Right ventricle myocardium superior (tissue), 1 donor: ENCODE data around the gene TMEM219. TPM values are rescaled to one million over a fixed set of nuclear protein-coding genes. Genes with fewer than 3 reads are reported as not detected.

Experiments
- ATAC-seq: fragments of 200-7000 bp; cut with Tn5 transposase; one replicate; pipeline ENCODE4 v1.9.1; 2020; ENCODE audit warnings: mild to moderate bottlenecking; ENCODE audit not compliant: poor library complexity
- DNase-seq: peaks from one replicate; pipeline ENCODE4 v3.0.0-alpha.2; 2020
- intact Hi-C: fragments of 100-400 bp; cut with DNase I; formaldehyde crosslinking; loops from one replicate; pipeline ENCODE4 v1.11.2; 2022
- total RNA-seq: library from RNA; stranded (reverse); fragmentation: NEBNext Ultra II Directional; extraction: Animal tissue kit (Norgen Biotek cat#: 25700); gene quantifications from one replicate; pipeline ENCODE4 v1.2.1, GENCODE V29; 2021
- donor health status: DM: no; HTN: yes; CAD: no; lungs with severe emphysema.

TMEM219 gene
- total RNA-seq, 1 donor from 2014 or later = 70.6 TPM

DNA sequence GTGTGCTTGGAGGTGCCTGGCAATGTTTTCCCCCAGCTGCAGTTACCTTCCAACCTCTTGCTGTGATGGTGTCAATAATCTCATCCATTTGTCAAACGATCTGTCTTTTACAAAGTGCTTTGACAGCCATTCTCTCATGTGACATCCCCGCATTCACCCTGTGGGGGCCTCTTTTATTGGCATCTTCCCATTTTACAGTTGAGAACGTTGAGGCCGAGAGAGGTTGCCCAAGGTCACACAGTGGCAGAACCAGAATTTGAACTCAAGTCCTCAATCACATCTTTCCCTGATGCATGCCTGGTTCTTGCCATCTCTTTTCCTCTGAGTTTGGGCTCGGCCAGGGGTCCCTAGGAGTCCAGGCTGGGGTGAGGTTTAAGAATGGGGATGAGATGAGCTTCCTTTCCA is 13.3 kb downstream of the TMEM219 start:
- no peak for ATAC-seq
- DNase-seq = no peak
- intact Hi-C loops = no loop called here

GRCh38 chr16:29975811-29976511 is 14.1 kb downstream of the TMEM219 start:
- DNase-seq (no peak), ATAC-seq (no peak)
- intact Hi-C loops = no loop called here

DNA sequence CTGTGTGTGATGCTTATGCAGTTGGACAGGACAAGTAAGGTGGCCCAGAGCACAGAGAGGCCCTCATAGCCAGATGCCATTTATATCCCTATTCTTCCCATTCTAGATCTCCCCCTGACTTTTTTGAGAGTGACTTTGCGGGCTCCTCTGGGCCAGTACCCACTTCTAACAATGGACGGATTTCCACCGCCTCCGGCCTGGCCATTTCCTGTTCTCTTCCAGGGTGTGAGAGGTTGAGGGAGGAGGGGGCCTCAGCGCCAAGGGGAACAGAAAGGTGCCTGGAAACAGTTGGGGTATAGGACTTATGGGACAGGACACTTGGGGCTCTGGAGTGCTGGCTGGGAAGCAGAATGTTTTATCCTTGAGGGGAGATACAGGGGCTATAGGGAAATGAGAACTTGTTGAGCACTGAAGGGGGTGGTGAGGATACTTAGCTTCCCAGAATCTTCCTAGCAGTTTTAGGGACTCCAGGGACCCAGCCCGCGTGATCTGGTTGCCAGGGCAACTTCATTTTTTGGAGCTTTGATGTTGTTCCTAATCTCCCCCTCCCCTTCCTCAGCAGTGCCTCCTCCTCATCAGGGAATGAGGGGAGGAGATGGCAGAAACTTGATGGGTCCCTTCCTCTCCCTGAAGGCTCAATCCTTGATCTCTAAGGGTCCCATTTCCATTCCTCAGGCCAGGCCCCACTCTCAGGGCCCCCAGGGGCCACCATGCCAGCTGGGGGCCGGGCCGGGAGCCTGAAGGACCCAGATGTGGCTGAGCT is 15.4 kb downstream of the TMEM219 start:
- DNase-seq (no peak), ATAC-seq (no peak)
- intact Hi-C loops = no loop called here

- intact Hi-C loops = no loop called here
- no peak for DNase-seq
- ATAC-seq = no peak
Observed at GRCh38 chr16:29978081-29978480, 16.2 kb downstream of the TMEM219 start.

- ATAC-seq (no peak), DNase-seq (no peak)
- intact Hi-C loops = no loop called here
Observed at GRCh38 chr16:29978564-29979270, 16.8 kb downstream of the TMEM219 start.

- peak; percentile 33 for DNase-seq
- intact Hi-C loops = no loop called here
- no peak for ATAC-seq
Observed at GRCh38 chr16:29982560-29983419, 20.9 kb downstream of the TMEM219 start.

DNA sequence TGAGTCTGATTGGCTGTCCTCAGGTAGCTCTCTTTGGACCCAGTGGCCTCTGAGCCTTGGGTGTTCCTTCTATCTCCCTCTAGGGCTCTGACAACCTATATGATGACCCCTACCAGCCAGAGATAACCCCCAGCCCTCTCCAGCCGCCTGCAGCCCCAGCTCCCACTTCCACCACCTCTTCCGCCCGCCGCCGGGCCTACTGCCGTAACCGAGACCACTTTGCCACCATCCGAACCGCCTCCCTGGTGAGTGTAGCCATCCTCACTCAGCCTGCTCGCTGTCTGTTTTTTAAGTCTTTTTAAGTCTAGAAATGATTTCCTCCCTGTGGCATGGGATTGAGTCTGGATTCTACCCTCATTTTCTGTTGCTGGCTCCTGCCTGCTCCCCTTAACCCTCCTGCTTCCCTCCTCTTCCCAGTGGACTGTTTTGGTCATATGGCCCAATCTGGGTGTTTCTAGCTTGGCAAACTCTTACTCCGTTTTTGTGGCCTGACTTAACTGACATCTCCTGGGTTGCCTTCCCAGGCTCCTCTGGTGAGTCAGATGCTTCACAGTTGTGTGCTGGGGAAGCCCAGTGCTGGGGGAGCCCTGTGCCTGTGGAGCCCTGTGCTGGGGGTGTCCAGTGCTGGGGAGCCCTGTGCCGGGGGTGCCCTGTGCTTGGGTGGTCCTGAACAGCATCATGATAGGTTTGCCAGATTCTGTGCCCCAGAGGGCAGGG is 21.7 kb downstream of the TMEM219 start:
- intact Hi-C loops = no loop called here
- ATAC-seq = no peak
- peak; percentile 35 for DNase-seq

GRCh38 chr16:29984137-29984763 is 22.4 kb downstream of the TMEM219 start:
- DNase-seq (peak; percentile 3), ATAC-seq (no peak)
- intact Hi-C loops = no loop called here

- ATAC-seq (no peak), DNase-seq (no peak)
- intact Hi-C loops = no loop called here
Observed at GRCh38 chr16:29984764-29985147, 22.9 kb downstream of the TMEM219 start.

DNA sequence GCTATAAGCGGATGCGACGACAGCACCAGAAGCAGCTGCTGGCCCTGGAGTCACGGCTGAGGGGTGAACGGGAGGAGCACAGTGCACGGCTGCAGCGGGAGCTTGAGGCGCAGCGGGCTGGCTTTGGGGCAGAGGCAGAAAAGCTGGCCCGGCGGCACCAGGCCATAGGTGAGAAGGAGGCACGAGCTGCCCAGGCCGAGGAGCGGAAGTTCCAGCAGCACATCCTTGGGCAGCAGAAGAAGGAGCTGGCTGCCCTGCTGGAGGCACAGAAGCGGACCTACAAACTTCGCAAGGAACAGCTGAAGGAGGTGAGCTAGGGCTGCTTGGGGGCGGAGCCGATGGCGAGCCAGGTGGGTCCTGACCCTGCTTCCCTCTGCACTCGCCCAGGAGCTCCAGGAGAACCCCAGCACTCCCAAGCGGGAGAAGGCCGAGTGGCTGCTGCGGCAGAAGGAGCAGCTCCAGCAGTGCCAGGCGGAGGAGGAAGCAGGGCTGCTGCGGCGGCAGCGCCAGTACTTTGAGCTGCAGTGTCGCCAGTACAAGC is 23.5 kb downstream of the TMEM219 start:
- DNase-seq (peak; percentile 37), ATAC-seq (no peak)
- intact Hi-C loops = no loop called here

- ATAC-seq (no peak), DNase-seq (peak; percentile 33)
- intact Hi-C loops = no loop called here
Observed at GRCh38 chr16:29986231-29986630, 24.4 kb downstream of the TMEM219 start.

GRCh38 chr16:29986931-29987330 is 25.1 kb downstream of the TMEM219 start:
- intact Hi-C loops = no loop called here
- peak; percentile 29 for DNase-seq
- ATAC-seq = no peak

- intact Hi-C loops = no loop called here
- ATAC-seq (no peak), DNase-seq (peak; percentile 33)
Observed at GRCh38 chr16:29987371-29988085, 25.6 kb downstream of the TMEM219 start.

GRCh38 chr16:29988346-29989075 is 26.6 kb downstream of the TMEM219 start:
- intact Hi-C loops = no loop called here
- ATAC-seq (no peak), DNase-seq (peak; percentile 8)

GRCh38 chr16:29989111-29989858 is 27.4 kb downstream of the TMEM219 start:
- no peak for ATAC-seq
- intact Hi-C loops = no loop called here
- peak; percentile 13 for DNase-seq

DNA sequence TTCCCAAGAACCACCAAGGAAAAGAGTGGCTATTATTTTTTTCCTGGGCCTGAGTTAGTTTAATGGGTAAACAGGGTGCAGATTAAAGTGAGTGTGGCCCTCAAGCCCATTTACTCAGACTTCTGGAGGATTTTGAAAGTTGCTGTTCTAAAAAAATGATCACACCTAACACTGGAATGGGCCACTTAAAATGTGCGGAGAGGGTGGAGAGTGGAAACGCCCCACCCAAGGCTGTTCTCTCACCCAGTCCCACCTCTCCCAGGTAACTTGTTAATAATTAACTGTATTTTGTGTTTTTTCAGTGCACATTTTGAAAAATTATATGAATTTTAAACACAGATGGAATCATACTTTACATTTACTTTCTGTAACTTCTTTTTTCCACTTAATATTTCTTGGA is 28.2 kb downstream of the TMEM219 start:
- intact Hi-C loops = loop anchor here (10.0 kb wide), 1 partner anchor 175 kb away; the partner anchor contains the start of genes PAGR1 and PRRT2
- ATAC-seq (no peak), DNase-seq (no peak)
